Psoas muscle (tissue), 8 donors: ENCODE results near the gene LRRFIP2. TPM values are rescaled to one million over a fixed set of nuclear protein-coding genes. Genes with fewer than 3 reads are reported as not detected.

Experiments
- ATAC-seq, 4 donors: fragments of 200-7000 bp; cut with Tn5 transposase; one replicate each; pipeline ENCODE4 v1.9.1; 2020; ENCODE audit warnings: moderate library complexity in 3 of 4, mild to moderate bottlenecking in 2 of 4
- DNase-seq, 2 donors: peaks; one replicate each; pipeline ENCODE4 v3.0.0-alpha.2; 2020
- H3K27ac ChIP-seq: fragments of 200-600 bp; one replicate; pipeline ENCODE4 v1.8.0; 2022
- H3K27me3 ChIP-seq, 3 donors: fragments of 200-600 bp in 1 of 3; one replicate each; pipeline versions ENCODE4 v1.6.1 to v1.8.0; 2013 to 2022; ENCODE audit warnings: low read length in 2 of 3, mild to moderate bottlenecking in 2 of 3, moderate library complexity in 1 of 3; ENCODE audit not compliant: insufficient read depth in 3 of 3
- H3K36me3 ChIP-seq, 2 donors: fragments of 200-600 bp in 1 of 2; one replicate each; pipeline versions ENCODE4 v1.6.1 to v1.8.0; 2013 to 2022; ENCODE audit warnings: low read depth in 1 of 2, mild to moderate bottlenecking in 1 of 2, moderate library complexity in 1 of 2; ENCODE audit not compliant: insufficient read depth in 1 of 2
- H3K4me1 ChIP-seq: fragments of 200-600 bp; one replicate; pipeline ENCODE4 v1.8.0; 2022
- H3K4me3 ChIP-seq: fragments of 200-600 bp; one replicate; pipeline ENCODE4 v1.8.0; 2022; ENCODE audit warnings: mild to moderate bottlenecking
- H3K9me3 ChIP-seq: fragments of 200-600 bp; one replicate; pipeline ENCODE4 v1.8.0; 2022
- CTCF ChIP-seq: fragments of 200-600 bp; IDR thresholded peaks from one replicate; pipeline ENCODE4 v1.8.0; 2022; ENCODE audit warnings: antibody characterized with exemption
- WGBS, 3 donors: extraction: QIAGEN DNeasy Blood & Tissue Kit; methylation state at CpG; one replicate each; pipeline versions ENCODE4 v1.1.6 to v1.1.7; 2013; 5-methylcytosine and 5-hydroxymethylcytosine counted together
- intact Hi-C, 2 donors: fragments of 100-400 bp; cut with DNase I; formaldehyde crosslinking; loops; one replicate each; pipeline versions ENCODE4 v1.11.0 to v1.14.2; 2022
- polyA plus RNA-seq, 3 donors: library from polyadenylated mRNA; stranded (reverse); fragments of 200-250 nt; gene quantifications; one replicate each; pipeline ENCODE4 v1.2.3, GENCODE V29; 2013
- total RNA-seq, 4 donors: library from RNA; stranded (reverse); fragmentation: NEBNext Ultra II Directional in 2 of 4; extraction: Animal tissue kit (Norgen Biotek cat#: 25700) in 2 of 4; gene quantifications; one replicate each; pipeline versions ENCODE4 v1.2.1 to v1.2.4, GENCODE V29; 2021 to 2023
- donor health status: healthy with polysubstance abuse.
- donor health status: DM: no; HTN: no; CAD: no; lungs with moderate emphysema.
- donor health status: Bipolar disorder and iron deficiency.
- donor health status: healthy.
- donor health status: DM: yes; HTN: yes; CAD: no.
- donor health status: DM: no; HTN: no; CAD: no.
- donor health status: DM: no; HTN: no; CAD: no.
- donor health status: DM: yes; HTN: yes; CAD: no.

LRRFIP2 gene
- total and polyA plus RNA-seq, 7 donors = 35.7 to 163 (median 127) TPM

- intact Hi-C loops = no loop called here
- H3K4me3 ChIP-seq = no peak overlapping the region
- ATAC-seq (no peak), DNase-seq (no peak)
- 99 to 100% (median 100%) methylated on average over 1 of the region's 1 CpG for WGBS, 3 donors
- no peak overlapping the region for H3K27ac ChIP-seq
- no peaks in the 10 kb centered on the region for H3K9me3 ChIP-seq
- H3K4me1 ChIP-seq = peaks cover 40% of the 10 kb centered on the region
- peaks cover 0 to 8% of the 10 kb centered on the region in 2 donors for H3K36me3 ChIP-seq
- TF ChIP-seq CTCF = no peak
- H3K27me3 ChIP-seq = no peaks in the 10 kb centered on the region
Measured at GRCh38 chr3:37132334-37132733, 42.0 kb downstream of the LRRFIP2 start.

DNA sequence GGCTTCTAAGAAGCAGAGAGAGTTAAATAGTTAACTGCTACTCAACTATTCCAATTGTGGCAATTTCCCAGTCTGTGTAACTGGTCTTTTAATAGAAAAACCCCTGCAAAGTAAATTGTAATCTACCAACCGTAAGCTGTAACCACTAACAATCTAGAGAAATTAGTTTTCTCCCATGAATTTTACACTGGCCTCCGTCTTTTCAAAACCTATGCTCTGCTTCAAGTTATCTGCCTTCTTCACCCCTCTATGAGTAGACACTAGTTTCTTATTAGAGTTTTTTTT lies 42.6 kb downstream of the LRRFIP2 start:
- H3K4me1 ChIP-seq = peaks cover 40% of the 10 kb centered on the region
- WGBS, 3 donors = 50 to 61% (median 52%) methylated on average over 2 of the region's 2 CpGs
- H3K27ac ChIP-seq = no peak overlapping the region
- ATAC-seq (no peak), DNase-seq (no peak)
- H3K9me3 ChIP-seq = no peaks in the 10 kb centered on the region
- H3K4me3 ChIP-seq = no peak overlapping the region
- peaks cover 0 to 8% of the 10 kb centered on the region in 2 donors for H3K36me3 ChIP-seq
- TF ChIP-seq CTCF = no peak
- H3K27me3 ChIP-seq = no peaks in the 10 kb centered on the region
- intact Hi-C loops = no loop called here

GRCh38 chr3:37130984-37131859 lies 43.2 kb downstream of the LRRFIP2 start:
- Histone ChIP-seq H3K36me3 (peaks cover 0 to 8% of the 10 kb centered on the region in 2 donors), H3K9me3 (no peaks in the 10 kb centered on the region), H3K27me3 (no peaks in the 10 kb centered on the region), H3K27ac (no peak overlapping the region), H3K4me1 (peaks cover 36% of the 10 kb centered on the region), H3K4me3 (no peak overlapping the region)
- intact Hi-C loops = no loop called here
- ATAC-seq = no peak
- WGBS, 3 donors = 64 to 71% (median 67%) methylated on average over 5 of the region's 5 CpGs
- TF ChIP-seq CTCF = no peak
- DNase-seq = no peak

- no peak overlapping the region for H3K4me3 ChIP-seq
- intact Hi-C loops = no loop called here
- H3K9me3 ChIP-seq = no peaks in the 10 kb centered on the region
- peaks cover 29% of the 10 kb centered on the region for H3K4me1 ChIP-seq
- 92 to 97% (median 93%) methylated on average over 3 of the region's 3 CpGs for WGBS, 3 donors
- H3K27me3 ChIP-seq = no peaks in the 10 kb centered on the region
- no peak overlapping the region for H3K27ac ChIP-seq
- no peak for ATAC-seq
- no peak for TF ChIP-seq CTCF
- no peak for DNase-seq
- peaks cover 0 to 8% of the 10 kb centered on the region in 2 donors for H3K36me3 ChIP-seq
Measured at GRCh38 chr3:37130448-37130847, 43.9 kb downstream of the LRRFIP2 start.

GRCh38 chr3:37129871-37130270 lies 44.5 kb downstream of the LRRFIP2 start:
- ATAC-seq (no peak), DNase-seq (no peak)
- Histone ChIP-seq H3K4me1 (peaks cover 30% of the 10 kb centered on the region), H3K27me3 (no peaks in the 10 kb centered on the region), H3K9me3 (no peaks in the 10 kb centered on the region), H3K27ac (no peak overlapping the region), H3K36me3 (peaks cover 0 to 8% of the 10 kb centered on the region in 2 donors), H3K4me3 (no peak overlapping the region)
- intact Hi-C loops = no loop called here
- 95 to 100% (median 97%) methylated on average over 3 of the region's 3 CpGs for WGBS, 3 donors
- no peak for TF ChIP-seq CTCF
